GM12878 (cell line): ENCODE data around the gene MRPL53. TPM values are rescaled to one million over a fixed set of nuclear protein-coding genes. Genes with fewer than 3 reads are reported as not detected.
"Not testable (repeated sequence)": the region's sequence is repeated elsewhere in the genome, so short reads cannot be mapped to it uniquely, and the experiment has no call there.

Experiments used
- ATAC-seq: fragments of 200-7000 bp; cut with Tn5 transposase; 3 replicates; pipeline ENCODE4 v1.9.1; 2020; ENCODE audit warnings: mild to moderate bottlenecking, moderate library complexity
- BruUV-seq: library from RNA; stranded (reverse); fragments of 400-500 nt; replicated peaks from 2 replicates; lab custom pipeline; 2021; lab: Mats Ljungman, UMichigan
- CTCF ChIA-PET: fragments of 300-600 bp; sonication (Branson Sonifier 250); formaldehyde crosslinking; extraction: SDS; loops from one replicate; lab custom pipeline; 2021; ENCODE audit warnings: inconsistent platforms; lab: Yijun Ruan, JAX
- POLR2A ChIA-PET: fragments of 350-600 bp; formaldehyde crosslinking; extraction: SDS; loops from one replicate; lab custom pipeline; 2021; ENCODE audit warnings: inconsistent platforms; lab: Charles Lee
- RAD21 ChIA-PET: fragments of 300-600 bp; sonication (Branson Sonifier 250); formaldehyde crosslinking; loops from one replicate; lab custom pipeline; 2023; ENCODE audit warnings: antibody characterized with exemption; ENCODE audit not compliant: unreplicated experiment; lab: Charles Lee
- SMC1A ChIA-PET: fragments of 300-600 bp; sonication (Branson Sonifier 250); formaldehyde crosslinking; loops from one replicate; lab custom pipeline; 2023; ENCODE audit not compliant: unreplicated experiment, uncharacterized antibody; lab: Charles Lee
- DNase-seq: peaks from one replicate; pipeline ENCODE4 v3.0.0-alpha.2; 2011; ENCODE audit warnings: low read depth, low spot score
- FAIRE-seq: peaks from 3 replicates; lab custom pipeline; 2011; peaks lifted over from hg19 to GRCh38; lab: Jason Lieb, UNC
- H2AFZ ChIP-seq: 2 replicates; pipeline ENCODE4 v1.6.0; 2011; ENCODE audit warnings: low read depth, low read length, control low read depth; ENCODE audit not compliant: control insufficient read depth
- H3K27ac ChIP-seq: 2 replicates; pipeline ENCODE4 v1.5.1; 2011; ENCODE audit warnings: control low read depth; ENCODE audit not compliant: control insufficient read depth, insufficient read depth
- H3K27me3 ChIP-seq, 2 experiments: replicated peaks in 1 of 2; 2 replicates each; pipeline versions ENCODE4 v1.6.0 to v1.6.1; 2011; ENCODE audit warnings: low read length in 1 of 2; ENCODE audit not compliant: control insufficient read depth in 2 of 2, insufficient read depth in 2 of 2
- H3K36me3 ChIP-seq, 2 experiments: 2 replicates each; pipeline ENCODE4 v1.5.1; 2011; ENCODE audit warnings: low read length in 1 of 2; ENCODE audit not compliant: control insufficient read depth in 2 of 2, insufficient read depth in 2 of 2
- H3K4me1 ChIP-seq: 2 replicates; pipeline ENCODE4 v1.6.1; 2011; ENCODE audit warnings: mild to moderate bottlenecking, low read length, moderate library complexity, mixed read lengths; ENCODE audit not compliant: control insufficient read depth, insufficient read depth
- H3K4me2 ChIP-seq: 2 replicates; pipeline ENCODE4 v1.6.0; 2011; ENCODE audit warnings: control low read depth; ENCODE audit not compliant: control insufficient read depth, insufficient read depth
- H3K4me3 ChIP-seq: fragments of 200-600 bp; sonication (generic); 2 replicates; pipeline ENCODE4 v1.5.1; 2016
- H3K79me2 ChIP-seq: 2 replicates; pipeline ENCODE4 v1.6.0; 2011; ENCODE audit warnings: low read length; ENCODE audit not compliant: control insufficient read depth, insufficient read depth
- H3K9ac ChIP-seq: 2 replicates; pipeline ENCODE4 v1.8.0; 2011; ENCODE audit warnings: low read length, control low read depth, mixed read lengths; ENCODE audit not compliant: control insufficient read depth, insufficient read depth
- H3K9me3 ChIP-seq: replicated peaks from 3 replicates; pipeline ENCODE4 v1.5.1; 2011; ENCODE audit warnings: mild to moderate bottlenecking, low read length; ENCODE audit not compliant: control insufficient read depth, insufficient read depth
- H4K20me1 ChIP-seq: 2 replicates; pipeline ENCODE4 v1.6.0; 2011; ENCODE audit not compliant: control insufficient read depth, insufficient read depth
- ETV6 ChIP-seq, 2 experiments: fragments of 450-650 bp in 1 of 2; IDR thresholded peaks in 1 of 2; conservative IDR thresholded peaks in 1 of 2; 2 replicates each; pipeline ENCODE4 v1.6.1; 2014; ENCODE audit warnings: antibody characterized with exemption in 1 of 2, borderline replicate concordance in 1 of 2, low read depth in 1 of 2, mild to moderate bottlenecking in 1 of 2, moderate library complexity in 1 of 2
- MLLT1 ChIP-seq: fragments of 450-650 bp; IDR thresholded peaks from 2 replicates; pipeline ENCODE4 v1.6.1; 2016; ENCODE audit warnings: mild to moderate bottlenecking
- WGBS: methylation state at CpG from one replicate; pipeline ENCODE4 v1.1.6; 2016; ENCODE audit warnings: low lambda C conversion rate; ENCODE audit not compliant: insufficient replicate concordance, insufficient coverage; ENCODE audit errors: missing lambda C conversion rate; 5-methylcytosine and 5-hydroxymethylcytosine counted together
- in situ Hi-C: fragments of 300-500 bp; cut with MboI; formaldehyde crosslinking; loops from 9 replicates; pipeline ENCODE4 v1.14.3; 2018; ENCODE audit warnings: mixed read lengths
- intact Hi-C: fragments of 100-400 bp; cut with micrococcal nuclease; formaldehyde crosslinking; loops from one replicate; pipeline ENCODE4 v1.14.2; 2022; ENCODE audit not compliant: unreplicated experiment
- polyA plus RNA-seq, 11 experiments: library from polyadenylated mRNA; depleted of rRNA in 4 of 11; unstranded in 6 of 11; stranded (reverse) in 5 of 11; fragments of >200 nt; fragmentation: Nextera tagmentation in 4 of 11; fragmentation: Illumina TruSeq in 1 of 11; extraction: Ambion mirVana in 4 of 11; extraction: Trizol in 1 of 11; gene quantifications; 1 replicate in 1 of 11; 2 replicates in 10 of 11; pipeline versions ENCODE4 v1.2.1 to v1.2.3, GENCODE V29; 2011 to 2016; ENCODE audit warnings: inconsistent platforms in 2 of 11, missing spikeins in 2 of 11, low read depth in 1 of 11
- total RNA-seq, 4 experiments: library from RNA; depleted of rRNA in 3 of 4; stranded (reverse); fragments of >200 nt in 3 of 4; fragmentation: Illumina TruSeq in 1 of 4; extraction: Trizol in 1 of 4; gene quantifications; 2 replicates each; pipeline versions ENCODE4 v1.2.1 to v1.2.3, GENCODE V29; 2013 to 2021

Gene MRPL53
- total and polyA plus RNA-seq, 10 of the 15 experiments (the other 5 are each of a cell fraction or from before 2014, with no cell fraction given), result 15.1 to 167 (median 80.9) TPM

- no peaks in the 10 kb centered on the region; a peak in 1 of 4 replicates for H3K27me3 ChIP-seq
- H3K4me2 ChIP-seq, result no peak overlapping the region
- no peaks in the 10 kb centered on the region for H3K9me3 ChIP-seq
- H3K4me1 ChIP-seq, result peaks cover 7% of the 10 kb centered on the region
- BruUV-seq, result no TSS peak
- TF ChIP-seq ETV6 (conservative IDR thresholded peaks at IDR 0.05 in 1 of 2, IDR thresholded peaks at IDR 0.05 in 1 of 2; ENCODE audit: borderline replicate concordance in 1 of 2, low read depth in 1 of 2), result no peak
- no peak overlapping the region for H2AFZ ChIP-seq
- H3K9ac ChIP-seq, result no peak overlapping the region
- 90% methylated on average over 2 of the region's 2 CpGs for WGBS
- intact Hi-C loops, result no loop called here
- no peak overlapping the region for H3K27ac ChIP-seq
- peaks cover 2 to 5% of the 10 kb centered on the region in 2 experiments; a peak in 3 of 4 replicates for H3K36me3 ChIP-seq
- peaks cover 21% of the 10 kb centered on the region for H3K79me2 ChIP-seq
- RAD21 ChIA-PET, result interaction anchor here (0.8 kb wide), 1 partner anchor 99 kb away, joined by 4 read pairs; no protein-coding TSS in a partner anchor
- DNase-seq, result no peak
- H4K20me1 ChIP-seq, result no peaks in the 10 kb centered on the region; the same call in 1 of the 2 replicates
- ATAC-seq, result no peak
- SMC1A ChIA-PET, result interaction anchor here (1.5 kb wide), 1 partner anchor 99 kb away, joined by 5 read pairs; no protein-coding TSS in a partner anchor
- no peak overlapping the region for H3K4me3 ChIP-seq
- POLR2A ChIA-PET, result interaction anchor here (0.7 kb wide), 1 partner anchor 103 kb away, joined by 3 read pairs; no protein-coding TSS in a partner anchor
- in situ Hi-C loops, result loop anchor here (10.0 kb wide), 1 partner anchor 99 kb away; no protein-coding TSS in a partner anchor
- no peak for FAIRE-seq
- CTCF ChIA-PET, result interaction anchor here (19.4 kb wide), 1 partner anchor 102 kb away, joined by 280 read pairs; no protein-coding TSS in a partner anchor
These were observed 13.7 kb upstream of the MRPL53 start for GRCh38 chr2:74486141-74486540.

- WGBS, result 87% methylated on average over 19 of the region's 19 CpGs
- 0 out of 2 replicates have a peak, but pooled peaks have one; percentile 37 for TF ChIP-seq MLLT1
- H4K20me1 ChIP-seq, H3K36me3 ChIP-seq, BruUV-seq, H3K27me3 ChIP-seq, ATAC-seq, DNase-seq, FAIRE-seq, H3K9me3 ChIP-seq: not testable (repeated sequence)
- H3K9ac ChIP-seq, result peak overlapping the region; percentile 91
- in situ Hi-C loops (loop anchor here (10.0 kb wide), 1 partner anchor 101 kb away; no protein-coding TSS in a partner anchor), intact Hi-C loops (loop anchor here (1.0 to 2.0 kb wide), 5 partner anchors 19 to 104 kb away; no protein-coding TSS in a partner anchor)
- CTCF ChIA-PET, result interaction anchor here (0.7 to 19.4 kb wide), 19 partner anchors 8 to 242 kb away, joined by 3 to 280 read pairs (median 4); partner anchors contain the start of genes AUP1, C2orf81, HTRA2 and INO80B
- peak overlapping the region; percentile 53 for H3K4me2 ChIP-seq
- SMC1A ChIA-PET, result interaction anchor here (0.6 to 5.7 kb wide), 12 partner anchors 10 to 791 kb away, joined by 3 to 128 read pairs (median 5); partner anchors contain the start of genes INO80B, MRPL53 and WBP1
- peak overlapping the region; percentile 97 for H3K4me3 ChIP-seq
- POLR2A ChIA-PET, result interaction anchor here (0.8 to 3.6 kb wide), 9 partner anchors 11 to 105 kb away, joined by 3 to 44 read pairs (median 10); partner anchors contain the start of genes AUP1, HTRA2, INO80B and MRPL53
- H3K27ac ChIP-seq, result peak overlapping the region; percentile 96
- H2AFZ ChIP-seq, result peak overlapping the region; percentile 100
- RAD21 ChIA-PET, result interaction anchor here (0.8 to 5.9 kb wide), 9 partner anchors 11 to 104 kb away, joined by 3 to 121 read pairs (median 9); partner anchors contain the start of genes AUP1, HTRA2, INO80B and MRPL53
- H3K4me1 ChIP-seq, result peaks cover 13% of the 10 kb centered on the region
- peaks cover 27% of the 10 kb centered on the region for H3K79me2 ChIP-seq
These were observed 11.2 kb upstream of the MRPL53 start for GRCh38 chr2:74483675-74484164.
